ENCODE results near the gene PLA2G2D.

DNA sequence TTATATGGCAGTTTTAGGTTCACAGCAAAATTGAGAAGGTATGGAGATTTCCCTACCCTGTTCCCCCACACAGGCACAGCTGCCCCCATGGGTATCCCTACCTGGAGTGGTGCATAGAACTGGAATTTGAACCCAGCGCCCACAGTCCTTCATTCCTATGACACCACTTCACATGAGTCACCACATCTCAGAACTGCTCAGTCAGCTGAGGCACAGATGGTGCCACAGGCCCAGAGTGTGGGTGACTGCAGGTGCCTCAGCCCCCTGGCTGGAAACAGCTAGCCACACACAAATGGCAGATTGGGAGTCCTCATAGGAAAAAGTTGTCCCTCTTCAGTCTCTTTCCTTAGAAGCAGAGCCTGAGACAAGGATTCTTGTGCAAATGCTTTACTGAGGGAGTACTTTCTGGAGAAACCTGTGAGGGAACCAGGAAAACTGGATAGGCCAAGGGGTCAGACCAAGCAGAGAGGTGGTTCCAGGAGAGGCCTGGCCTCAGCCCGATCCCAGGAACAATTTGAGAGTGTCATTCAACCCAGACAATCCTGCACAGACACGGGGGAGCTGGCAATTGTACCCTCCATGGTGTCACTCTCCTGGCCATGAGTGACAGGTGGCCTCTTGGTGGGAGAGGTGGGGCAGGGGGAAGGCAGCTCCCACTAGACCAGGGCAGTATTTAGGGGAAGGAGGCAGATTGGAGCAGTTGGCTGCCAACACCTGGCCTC lies 6.9 kb downstream of the PLA2G2D start:
- TF ChIP-seq TCF7L2 (IDR thresholded peaks at IDR 0.05; ENCODE audit: low read depth, low read length): no peak
- TF ChIP-seq ETV6 (CRISPR knock-in tag; conservative IDR thresholded peaks at IDR 0.05): no peak
- TF ChIP-seq ZNF317 (CRISPR knock-in tag; IDR thresholded peaks at IDR 0.05): no peak
- TF ChIP-seq EZH2 (conservative IDR thresholded peaks at IDR 0.05; ENCODE audit: low read depth, low read length): no peak
